OCI-LY1 (cell line): ENCODE measurements around the gene CENPC.

Experiments
- H2AFZ ChIP-seq: fragments of 200-600 bp; sonication (generic), shearing (Covaris generic); 2 replicates; pipeline ENCODE4 v1.6.0; 2014; ENCODE audit warnings: antibody characterized with exemption, mild to moderate bottlenecking, low read length
- H3F3A ChIP-seq: fragments of 200-600 bp; sonication (generic), shearing (Covaris generic); 2 replicates; pipeline ENCODE4 v1.6.0; 2014; ENCODE audit warnings: mild to moderate bottlenecking, antibody characterized with exemption, low read length, moderate library complexity; ENCODE audit not compliant: insufficient read depth
- H3K27ac ChIP-seq: fragments of 200-600 bp; sonication (generic); 2 replicates; pipeline ENCODE4 v1.5.1; 2014; ENCODE audit warnings: low read length, mixed run types, mild to moderate bottlenecking, low read depth; ENCODE audit not compliant: poor library complexity, severe bottlenecking
- H3K27me3 ChIP-seq: fragments of 200-600 bp; sonication (generic); 2 replicates; pipeline ENCODE4 v1.6.0; 2014; ENCODE audit warnings: antibody characterized with exemption, mild to moderate bottlenecking, low read length, moderate library complexity; ENCODE audit not compliant: insufficient read depth
- H3K36me3 ChIP-seq: fragments of 200-600 bp; sonication (generic); 2 replicates; pipeline ENCODE4 v1.6.1; 2014; ENCODE audit warnings: mild to moderate bottlenecking, antibody characterized with exemption, low read length, moderate library complexity, mixed read lengths; ENCODE audit not compliant: insufficient read depth
- H3K4me1 ChIP-seq: fragments of 200-600 bp; sonication (generic); 2 replicates; pipeline ENCODE4 v1.5.1; 2014; ENCODE audit warnings: mild to moderate bottlenecking, low read length, moderate library complexity; ENCODE audit not compliant: insufficient read depth, severe bottlenecking
- H3K4me2 ChIP-seq: fragments of 200-600 bp; sonication (generic), shearing (Covaris generic); 2 replicates; pipeline ENCODE4 v1.6.1; 2014; ENCODE audit warnings: low read length
- H3K4me3 ChIP-seq: fragments of 200-600 bp; sonication (generic); 2 replicates; pipeline ENCODE4 v1.5.1; 2014; ENCODE audit warnings: low read length, low read depth, mild to moderate bottlenecking, mixed read lengths; ENCODE audit not compliant: poor library complexity, severe bottlenecking
- H3K79me2 ChIP-seq: fragments of 200-600 bp; shearing (Covaris generic); 2 replicates; pipeline ENCODE4 v1.6.1; 2016; ENCODE audit warnings: mixed run types, low read length, mixed read lengths; ENCODE audit not compliant: insufficient read depth
- H3K9ac ChIP-seq: fragments of 200-600 bp; sonication (generic), shearing (Covaris generic); 2 replicates; pipeline ENCODE4 v1.6.1; 2014; ENCODE audit warnings: mild to moderate bottlenecking, low read length, mixed read lengths
- H3K9me2 ChIP-seq: fragments of 200-600 bp; sonication (generic), shearing (Covaris generic); 2 replicates; pipeline ENCODE4 v1.6.1; 2014; ENCODE audit warnings: low read depth, mild to moderate bottlenecking, low read length, mixed read lengths
- H3K9me3 ChIP-seq: fragments of 200-600 bp; shearing (Covaris generic); 2 replicates; pipeline ENCODE4 v1.6.1; 2014; ENCODE audit warnings: low read length, mixed read lengths
- H4K20me1 ChIP-seq: fragments of 200-600 bp; sonication (generic), shearing (Covaris generic); 2 replicates; pipeline ENCODE4 v1.6.0; 2016; ENCODE audit warnings: mild to moderate bottlenecking, low read length; ENCODE audit not compliant: insufficient read depth
- EZH2 ChIP-seq: fragments of 200-600 bp; sonication (generic), shearing (Covaris generic); IDR thresholded peaks from 2 replicates; pipeline ENCODE4 v1.8.0; 2017; ENCODE audit warnings: borderline replicate concordance, mixed run types, mild to moderate bottlenecking, antibody characterized with exemption, low read length, moderate library complexity, mixed read lengths
- TF ChIP-seq, protein P1 (sequence below): fragments of 200-600 bp; sonication (generic), shearing (Covaris generic); IDR thresholded peaks from 2 replicates; pipeline ENCODE4 v1.5.1; 2017; ENCODE audit warnings: mild to moderate bottlenecking, antibody characterized with exemption, low read length, moderate library complexity, mixed read lengths

Gene CENPC

GRCh38 chr4:67437974-67438713 is 107.2 kb downstream of the CENPC start:
- H2AFZ ChIP-seq: no peak overlapping the region
- H3K27me3 ChIP-seq: no peaks in the 10 kb centered on the region
- no peak overlapping the region for H3K4me2 ChIP-seq
- no peak overlapping the region for H3K4me3 ChIP-seq
- H3K9me3 ChIP-seq: no peaks in the 10 kb centered on the region
- H3K9me2 ChIP-seq: no peaks in the 10 kb centered on the region
- no peaks in the 10 kb centered on the region for H4K20me1 ChIP-seq
- H3K4me1 ChIP-seq: no peaks in the 10 kb centered on the region
- H3K9ac ChIP-seq: no peak overlapping the region
- H3K27ac ChIP-seq: no peak overlapping the region
- H3F3A ChIP-seq: no peaks in the 10 kb centered on the region
- TF ChIP-seq EZH2: no peak
- TF ChIP-seq, protein P1, sequence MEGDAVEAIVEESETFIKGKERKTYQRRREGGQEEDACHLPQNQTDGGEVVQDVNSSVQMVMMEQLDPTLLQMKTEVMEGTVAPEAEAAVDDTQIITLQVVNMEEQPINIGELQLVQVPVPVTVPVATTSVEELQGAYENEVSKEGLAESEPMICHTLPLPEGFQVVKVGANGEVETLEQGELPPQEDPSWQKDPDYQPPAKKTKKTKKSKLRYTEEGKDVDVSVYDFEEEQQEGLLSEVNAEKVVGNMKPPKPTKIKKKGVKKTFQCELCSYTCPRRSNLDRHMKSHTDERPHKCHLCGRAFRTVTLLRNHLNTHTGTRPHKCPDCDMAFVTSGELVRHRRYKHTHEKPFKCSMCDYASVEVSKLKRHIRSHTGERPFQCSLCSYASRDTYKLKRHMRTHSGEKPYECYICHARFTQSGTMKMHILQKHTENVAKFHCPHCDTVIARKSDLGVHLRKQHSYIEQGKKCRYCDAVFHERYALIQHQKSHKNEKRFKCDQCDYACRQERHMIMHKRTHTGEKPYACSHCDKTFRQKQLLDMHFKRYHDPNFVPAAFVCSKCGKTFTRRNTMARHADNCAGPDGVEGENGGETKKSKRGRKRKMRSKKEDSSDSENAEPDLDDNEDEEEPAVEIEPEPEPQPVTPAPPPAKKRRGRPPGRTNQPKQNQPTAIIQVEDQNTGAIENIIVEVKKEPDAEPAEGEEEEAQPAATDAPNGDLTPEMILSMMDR: no peak
- H3K79me2 ChIP-seq: no peaks in the 10 kb centered on the region
- H3K36me3 ChIP-seq: peaks cover 9% of the 10 kb centered on the region

DNA sequence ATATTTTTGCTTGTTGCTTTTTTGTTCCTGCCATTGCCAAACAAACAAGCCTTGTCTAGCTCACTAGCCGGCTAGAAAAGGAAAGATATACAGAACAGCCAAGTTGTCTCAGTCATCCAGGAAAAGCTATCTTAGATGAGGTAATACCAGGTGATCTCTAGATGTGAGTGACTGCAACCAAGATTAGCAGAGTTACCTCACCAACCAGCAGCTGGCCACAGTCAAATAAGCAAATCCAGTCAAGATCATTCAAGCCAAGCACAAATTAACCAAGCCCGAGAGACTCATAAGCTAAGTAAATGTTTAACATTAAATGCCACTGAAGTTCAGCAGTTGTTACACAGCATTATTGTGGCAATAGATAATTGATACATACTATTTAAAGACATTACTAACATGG is 108.6 kb downstream of the CENPC start:
- H3K4me3 ChIP-seq: no peak overlapping the region
- no peak overlapping the region for H3K4me2 ChIP-seq
- no peaks in the 10 kb centered on the region for H3K9me2 ChIP-seq
- H3K27me3 ChIP-seq: no peaks in the 10 kb centered on the region
- no peak overlapping the region for H3K27ac ChIP-seq
- no peak overlapping the region for H3K9ac ChIP-seq
- no peak overlapping the region for H2AFZ ChIP-seq
- no peaks in the 10 kb centered on the region for H3K4me1 ChIP-seq
- H3F3A ChIP-seq: no peaks in the 10 kb centered on the region
- no peak for TF ChIP-seq EZH2
- TF ChIP-seq, protein P1: no peak
- no peaks in the 10 kb centered on the region for H3K9me3 ChIP-seq
- no peaks in the 10 kb centered on the region for H4K20me1 ChIP-seq
- no peaks in the 10 kb centered on the region for H3K79me2 ChIP-seq
- peaks cover 15% of the 10 kb centered on the region; the same call in 1 of the 2 replicates for H3K36me3 ChIP-seq

DNA sequence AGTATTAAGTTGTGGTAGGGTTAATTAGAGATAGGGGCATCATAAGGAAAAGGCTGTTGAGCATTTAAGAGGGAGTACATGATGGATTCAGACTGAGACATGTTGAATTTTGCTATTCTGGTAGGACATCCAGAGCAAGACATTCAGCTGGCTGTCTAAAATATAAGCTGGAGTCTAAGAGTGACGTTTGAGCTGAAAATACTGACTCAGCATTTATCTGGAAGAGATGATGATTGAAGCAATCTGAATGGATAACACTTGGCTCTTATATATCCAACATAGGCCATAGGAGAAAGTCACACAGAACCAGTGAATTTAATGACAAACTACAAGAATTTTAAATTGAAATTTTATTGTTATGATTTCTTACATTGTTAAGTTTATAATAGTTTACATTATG is 114.3 kb downstream of the CENPC start:
- Histone ChIP-seq H3K4me1 (no peaks in the 10 kb centered on the region), H4K20me1 (no peaks in the 10 kb centered on the region), H3K9me3 (no peaks in the 10 kb centered on the region), H3K79me2 (no peaks in the 10 kb centered on the region), H3K36me3 (peaks cover 15% of the 10 kb centered on the region; the same call in 1 of the 2 replicates), H3K4me3 (no peak overlapping the region), H3K27ac (no peak overlapping the region), H3K27me3 (no peaks in the 10 kb centered on the region), H3K9ac (no peak overlapping the region), H2AFZ (no peak overlapping the region), H3F3A (no peaks in the 10 kb centered on the region), H3K9me2 (no peaks in the 10 kb centered on the region), H3K4me2 (no peak overlapping the region)
- TF ChIP-seq, protein P1: no peak
- no peak for TF ChIP-seq EZH2
